Measurements from ENCODE around the gene CFAP61.
"Not testable (repeated sequence)": the region's sequence is repeated elsewhere in the genome, so short reads cannot be mapped to it uniquely, and the experiment has no call there.

Gene CFAP61

GRCh38 chr20:20211988-20212518 lies 159.7 kb downstream of the CFAP61 start:
- Histone ChIP-seq H3K4me1 (ENCODE audit: control insufficient read depth in 2 of 2, insufficient read depth in 2 of 2, low read length in 2 of 2) (peaks cover 6 to 11% of the 10 kb centered on the region in 2 donors), H3K27ac (ENCODE audit: low read depth in 2 of 2, low read length in 2 of 2) (no peak overlapping the region), H3K9me3 (ENCODE audit: control insufficient read depth in 2 of 2, low read length in 2 of 2) (no peaks in the 10 kb centered on the region), H3K27me3 (ENCODE audit: control insufficient read depth in 2 of 2, insufficient read depth in 2 of 2, low read length in 2 of 2) (no peaks in the 10 kb centered on the region), H3K9ac (ENCODE audit: low read depth in 1 of 2, low read length in 2 of 2) (no peak overlapping the region), H3K36me3 (ENCODE audit: control insufficient read depth in 2 of 2, insufficient read depth in 2 of 2, low read length in 2 of 2) (no peaks in the 10 kb centered on the region), H3K4me3 (ENCODE audit: low read length in 2 of 2) (no peak overlapping the region)

- H3K9ac ChIP-seq (ENCODE audit: low read depth in 1 of 2, low read length in 2 of 2): no peak overlapping the region
- no peaks in the 10 kb centered on the region for H3K36me3 ChIP-seq (ENCODE audit: control insufficient read depth in 2 of 2, insufficient read depth in 2 of 2, low read length in 2 of 2)
- H3K27ac ChIP-seq (ENCODE audit: low read depth in 2 of 2, low read length in 2 of 2): no peak overlapping the region
- H3K27me3 ChIP-seq (ENCODE audit: control insufficient read depth in 2 of 2, insufficient read depth in 2 of 2, low read length in 2 of 2): no peaks in the 10 kb centered on the region
- H3K9me3 ChIP-seq (ENCODE audit: control insufficient read depth in 2 of 2, low read length in 2 of 2): no peaks in the 10 kb centered on the region
- H3K4me3 ChIP-seq (ENCODE audit: low read length in 2 of 2): no peak overlapping the region
- peaks cover 6 to 11% of the 10 kb centered on the region in 2 donors for H3K4me1 ChIP-seq (ENCODE audit: control insufficient read depth in 2 of 2, insufficient read depth in 2 of 2, low read length in 2 of 2)
These were observed 160.4 kb downstream of the CFAP61 start for GRCh38 chr20:20212675-20213096.

- Histone ChIP-seq H3K4me1 (ENCODE audit: control insufficient read depth in 2 of 2, insufficient read depth in 2 of 2, low read length in 2 of 2) (peaks cover 6 to 11% of the 10 kb centered on the region in 2 donors), H3K9ac (ENCODE audit: low read depth in 1 of 2, low read length in 2 of 2) (no peak overlapping the region), H3K36me3 (ENCODE audit: control insufficient read depth in 2 of 2, insufficient read depth in 2 of 2, low read length in 2 of 2) (no peaks in the 10 kb centered on the region), H3K4me3 (ENCODE audit: low read length in 2 of 2) (no peak overlapping the region), H3K27me3 (ENCODE audit: control insufficient read depth in 2 of 2, insufficient read depth in 2 of 2, low read length in 2 of 2) (no peaks in the 10 kb centered on the region), H3K9me3 (ENCODE audit: control insufficient read depth in 2 of 2, low read length in 2 of 2) (peaks cover 0 to 3% of the 10 kb centered on the region in 2 donors), H3K27ac (ENCODE audit: low read depth in 2 of 2, low read length in 2 of 2) (no peak overlapping the region)
These were observed 161.3 kb downstream of the CFAP61 start for GRCh38 chr20:20213526-20214121.

- peaks cover 0 to 8% of the 10 kb centered on the region in 2 donors for H3K9me3 ChIP-seq (ENCODE audit: control insufficient read depth in 2 of 2, low read length in 2 of 2)
- no peak overlapping the region for H3K27ac ChIP-seq (ENCODE audit: low read depth in 2 of 2, low read length in 2 of 2)
These were observed 162.5 kb downstream of the CFAP61 start for GRCh38 chr20:20214757-20215275.

GRCh38 chr20:20215976-20216727 lies 163.8 kb downstream of the CFAP61 start:
- Histone ChIP-seq H3K27ac (ENCODE audit: low read depth in 2 of 2, low read length in 2 of 2) (no peak overlapping the region), H3K27me3 (ENCODE audit: control insufficient read depth in 2 of 2, insufficient read depth in 2 of 2, low read length in 2 of 2) (no peaks in the 10 kb centered on the region), H3K4me1 (ENCODE audit: control insufficient read depth in 2 of 2, insufficient read depth in 2 of 2, low read length in 2 of 2) (peaks cover 2 to 10% of the 10 kb centered on the region in 2 donors), H3K4me3 (ENCODE audit: low read length in 2 of 2) (no peak overlapping the region), H3K9ac (ENCODE audit: low read depth in 1 of 2, low read length in 2 of 2) (no peak overlapping the region), H3K9me3 (ENCODE audit: control insufficient read depth in 2 of 2, low read length in 2 of 2) (peaks cover 0 to 8% of the 10 kb centered on the region in 2 donors), H3K36me3 (ENCODE audit: control insufficient read depth in 2 of 2, insufficient read depth in 2 of 2, low read length in 2 of 2) (no peaks in the 10 kb centered on the region)

More at GRCh38 chr20:20214757-20215275, 162.5 kb downstream of the CFAP61 start:
- H3K4me1 ChIP-seq (ENCODE audit: control insufficient read depth in 2 of 2, insufficient read depth in 2 of 2, low read length in 2 of 2): peaks cover 6 to 11% of the 10 kb centered on the region in 2 donors
- H3K4me3 ChIP-seq (ENCODE audit: low read length in 2 of 2): no peak overlapping the region
- no peak overlapping the region for H3K9ac ChIP-seq (ENCODE audit: low read depth in 1 of 2, low read length in 2 of 2)
- H3K36me3 ChIP-seq (ENCODE audit: control insufficient read depth in 2 of 2, insufficient read depth in 2 of 2, low read length in 2 of 2): no peaks in the 10 kb centered on the region
- no peaks in the 10 kb centered on the region for H3K27me3 ChIP-seq (ENCODE audit: control insufficient read depth in 2 of 2, insufficient read depth in 2 of 2, low read length in 2 of 2)

GRCh38 chr20:20216941-20217340 lies 164.6 kb downstream of the CFAP61 start:
- Histone ChIP-seq H3K36me3 (ENCODE audit: control insufficient read depth in 2 of 2, insufficient read depth in 2 of 2, low read length in 2 of 2) (no peaks in the 10 kb centered on the region), H3K4me3 (ENCODE audit: low read length in 2 of 2) (no peak overlapping the region), H3K4me1 (ENCODE audit: control insufficient read depth in 2 of 2, insufficient read depth in 2 of 2, low read length in 2 of 2) (peaks cover 0 to 4% of the 10 kb centered on the region in 2 donors), H3K9me3 (ENCODE audit: control insufficient read depth in 2 of 2, low read length in 2 of 2) (peaks cover 0 to 8% of the 10 kb centered on the region in 2 donors), H3K9ac (ENCODE audit: low read depth in 1 of 2, low read length in 2 of 2) (no peak overlapping the region), H3K27ac (ENCODE audit: low read depth in 2 of 2, low read length in 2 of 2) (no peak overlapping the region), H3K27me3 (ENCODE audit: control insufficient read depth in 2 of 2, insufficient read depth in 2 of 2, low read length in 2 of 2) (no peaks in the 10 kb centered on the region)

- Histone ChIP-seq H3K4me1 (ENCODE audit: control insufficient read depth in 2 of 2, insufficient read depth in 2 of 2, low read length in 2 of 2) (no peaks in the 10 kb centered on the region), H3K9ac (ENCODE audit: low read depth in 1 of 2, low read length in 2 of 2) (no peak overlapping the region), H3K27ac (ENCODE audit: low read depth in 2 of 2, low read length in 2 of 2) (no peak overlapping the region), H3K4me3 (ENCODE audit: low read length in 2 of 2) (no peak overlapping the region), H3K27me3 (ENCODE audit: control insufficient read depth in 2 of 2, insufficient read depth in 2 of 2, low read length in 2 of 2) (no peaks in the 10 kb centered on the region), H3K9me3 (ENCODE audit: control insufficient read depth in 2 of 2, low read length in 2 of 2) (peaks cover 0 to 8% of the 10 kb centered on the region in 2 donors), H3K36me3 (ENCODE audit: control insufficient read depth in 2 of 2, insufficient read depth in 2 of 2, low read length in 2 of 2) (no peaks in the 10 kb centered on the region)
These were observed 165.3 kb downstream of the CFAP61 start for GRCh38 chr20:20217621-20218020.

GRCh38 chr20:20218106-20218505 lies 165.8 kb downstream of the CFAP61 start:
- not testable (repeated sequence) for H3K9me3 ChIP-seq (ENCODE audit: control insufficient read depth in 2 of 2, low read length in 2 of 2); H3K4me1 ChIP-seq (ENCODE audit: control insufficient read depth in 2 of 2, insufficient read depth in 2 of 2, low read length in 2 of 2)

GRCh38 chr20:20219016-20219415 lies 166.7 kb downstream of the CFAP61 start:
- H3K9me3 ChIP-seq (ENCODE audit: control insufficient read depth in 2 of 2, low read length in 2 of 2): peaks cover 0 to 8% of the 10 kb centered on the region in 2 donors

More at GRCh38 chr20:20218106-20218505, 165.8 kb downstream of the CFAP61 start:
- H3K36me3 ChIP-seq (ENCODE audit: control insufficient read depth in 2 of 2, insufficient read depth in 2 of 2, low read length in 2 of 2); H3K27ac ChIP-seq (ENCODE audit: low read depth in 2 of 2, low read length in 2 of 2); H3K27me3 ChIP-seq (ENCODE audit: control insufficient read depth in 2 of 2, insufficient read depth in 2 of 2, low read length in 2 of 2); H3K9ac ChIP-seq (ENCODE audit: low read depth in 1 of 2, low read length in 2 of 2); H3K4me3 ChIP-seq (ENCODE audit: low read length in 2 of 2): not testable (repeated sequence)

GRCh38 chr20:20220134-20220533 lies 167.8 kb downstream of the CFAP61 start:
- Histone ChIP-seq H3K4me3 (ENCODE audit: low read length in 2 of 2) (no peak overlapping the region), H3K27ac (ENCODE audit: low read depth in 2 of 2, low read length in 2 of 2) (no peak overlapping the region), H3K4me1 (ENCODE audit: control insufficient read depth in 2 of 2, insufficient read depth in 2 of 2, low read length in 2 of 2) (no peaks in the 10 kb centered on the region), H3K9me3 (ENCODE audit: control insufficient read depth in 2 of 2, low read length in 2 of 2) (peaks cover 0 to 8% of the 10 kb centered on the region in 2 donors), H3K36me3 (ENCODE audit: control insufficient read depth in 2 of 2, insufficient read depth in 2 of 2, low read length in 2 of 2) (no peaks in the 10 kb centered on the region), H3K9ac (ENCODE audit: low read depth in 1 of 2, low read length in 2 of 2) (no peak overlapping the region), H3K27me3 (ENCODE audit: control insufficient read depth in 2 of 2, insufficient read depth in 2 of 2, low read length in 2 of 2) (no peaks in the 10 kb centered on the region)

More at GRCh38 chr20:20219016-20219415, 166.7 kb downstream of the CFAP61 start:
- Histone ChIP-seq H3K36me3 (ENCODE audit: control insufficient read depth in 2 of 2, insufficient read depth in 2 of 2, low read length in 2 of 2) (no peaks in the 10 kb centered on the region), H3K9ac (ENCODE audit: low read depth in 1 of 2, low read length in 2 of 2) (no peak overlapping the region), H3K4me1 (ENCODE audit: control insufficient read depth in 2 of 2, insufficient read depth in 2 of 2, low read length in 2 of 2) (no peaks in the 10 kb centered on the region), H3K4me3 (ENCODE audit: low read length in 2 of 2) (no peak overlapping the region), H3K27ac (ENCODE audit: low read depth in 2 of 2, low read length in 2 of 2) (no peak overlapping the region), H3K27me3 (ENCODE audit: control insufficient read depth in 2 of 2, insufficient read depth in 2 of 2, low read length in 2 of 2) (no peaks in the 10 kb centered on the region)

All from mucosa of rectum (tissue), 2 donors.